Measurements from ENCODE around the gene MYRF. TPM values are rescaled to one million over a fixed set of nuclear protein-coding genes. Genes with fewer than 3 reads are reported as not detected.

Gene MYRF
- total RNA-seq, 1 donor from 2014 or later: 39.5 TPM

DNA sequence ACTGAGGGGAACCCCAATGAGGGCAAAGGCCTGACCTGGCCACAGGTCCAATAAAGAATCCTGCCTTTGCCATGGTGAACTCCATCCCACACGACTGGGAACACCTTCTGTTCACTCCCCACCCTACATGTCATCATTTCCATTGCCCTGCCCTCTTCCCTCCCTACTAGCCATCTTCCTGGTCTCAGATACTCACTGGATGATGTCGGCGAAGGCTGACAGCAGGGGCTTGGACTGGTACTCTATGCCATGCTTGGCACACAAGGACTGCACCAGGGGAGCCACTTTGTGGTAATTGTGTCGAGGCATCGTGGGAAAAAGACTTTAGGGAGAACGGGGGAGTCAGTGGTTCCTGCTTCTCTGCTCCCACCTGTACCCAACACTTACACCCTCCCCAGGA, 50.2 kb downstream of the MYRF start:
- no peaks in the 10 kb centered on the region for H3K27me3 Mint-ChIP-seq (ENCODE audit: low read depth, unreplicated experiment)
- H3K4me2 ChIP-seq (ENCODE audit: low read length): no peak overlapping the region
- H4K20me1 ChIP-seq (ENCODE audit: insufficient read depth, low read length): peaks cover 7% of the 10 kb centered on the region
- H3K9me3 ChIP-seq (ENCODE audit: insufficient read depth, low read depth, low read length): no peaks in the 10 kb centered on the region
- no peak overlapping the region for H3K4me3 Mint-ChIP-seq (ENCODE audit: unreplicated experiment)
- H3K79me2 ChIP-seq (ENCODE audit: insufficient read depth, low read length): peaks cover 25% of the 10 kb centered on the region
- no peak for DNase-seq (ENCODE audit: low read depth)
- no peak overlapping the region for H3K27ac Mint-ChIP-seq (ENCODE audit: unreplicated experiment)
- no peak overlapping the region for H3K27ac ChIP-seq (ENCODE audit: low read depth, low read length)
- no peak overlapping the region for H3K4me3 ChIP-seq (ENCODE audit: insufficient read depth, low read depth, low read length)
- no peak for FAIRE-seq
- H3K9me3 Mint-ChIP-seq (ENCODE audit: unreplicated experiment): no peaks in the 10 kb centered on the region
- H3K9ac ChIP-seq (ENCODE audit: low read length): no peak overlapping the region
- no peaks in the 10 kb centered on the region for H3K27me3 ChIP-seq (ENCODE audit: insufficient read depth, low read length)
- TF ChIP-seq, protein P1, sequence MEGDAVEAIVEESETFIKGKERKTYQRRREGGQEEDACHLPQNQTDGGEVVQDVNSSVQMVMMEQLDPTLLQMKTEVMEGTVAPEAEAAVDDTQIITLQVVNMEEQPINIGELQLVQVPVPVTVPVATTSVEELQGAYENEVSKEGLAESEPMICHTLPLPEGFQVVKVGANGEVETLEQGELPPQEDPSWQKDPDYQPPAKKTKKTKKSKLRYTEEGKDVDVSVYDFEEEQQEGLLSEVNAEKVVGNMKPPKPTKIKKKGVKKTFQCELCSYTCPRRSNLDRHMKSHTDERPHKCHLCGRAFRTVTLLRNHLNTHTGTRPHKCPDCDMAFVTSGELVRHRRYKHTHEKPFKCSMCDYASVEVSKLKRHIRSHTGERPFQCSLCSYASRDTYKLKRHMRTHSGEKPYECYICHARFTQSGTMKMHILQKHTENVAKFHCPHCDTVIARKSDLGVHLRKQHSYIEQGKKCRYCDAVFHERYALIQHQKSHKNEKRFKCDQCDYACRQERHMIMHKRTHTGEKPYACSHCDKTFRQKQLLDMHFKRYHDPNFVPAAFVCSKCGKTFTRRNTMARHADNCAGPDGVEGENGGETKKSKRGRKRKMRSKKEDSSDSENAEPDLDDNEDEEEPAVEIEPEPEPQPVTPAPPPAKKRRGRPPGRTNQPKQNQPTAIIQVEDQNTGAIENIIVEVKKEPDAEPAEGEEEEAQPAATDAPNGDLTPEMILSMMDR (IDR thresholded peaks at IDR 0.05; ENCODE audit: insufficient read depth, low read depth, low read length): no peak
- TF ChIP-seq EZH2 (IDR thresholded peaks at IDR 0.05; ENCODE audit: insufficient read depth, low read length): no peak
- H3K36me3 ChIP-seq (ENCODE audit: insufficient read depth, low read length): peaks cover 37% of the 10 kb centered on the region
- peaks cover 17% of the 10 kb centered on the region for H3K36me3 Mint-ChIP-seq (ENCODE audit: low read depth, unreplicated experiment)
- no peak overlapping the region for H2AFZ ChIP-seq (ENCODE audit: low read depth, low read length)
- no peaks in the 10 kb centered on the region for H3K4me1 Mint-ChIP-seq (ENCODE audit: low read depth, unreplicated experiment)
- H3K4me1 ChIP-seq (ENCODE audit: insufficient read depth, low read length): peaks cover 5% of the 10 kb centered on the region

DNA sequence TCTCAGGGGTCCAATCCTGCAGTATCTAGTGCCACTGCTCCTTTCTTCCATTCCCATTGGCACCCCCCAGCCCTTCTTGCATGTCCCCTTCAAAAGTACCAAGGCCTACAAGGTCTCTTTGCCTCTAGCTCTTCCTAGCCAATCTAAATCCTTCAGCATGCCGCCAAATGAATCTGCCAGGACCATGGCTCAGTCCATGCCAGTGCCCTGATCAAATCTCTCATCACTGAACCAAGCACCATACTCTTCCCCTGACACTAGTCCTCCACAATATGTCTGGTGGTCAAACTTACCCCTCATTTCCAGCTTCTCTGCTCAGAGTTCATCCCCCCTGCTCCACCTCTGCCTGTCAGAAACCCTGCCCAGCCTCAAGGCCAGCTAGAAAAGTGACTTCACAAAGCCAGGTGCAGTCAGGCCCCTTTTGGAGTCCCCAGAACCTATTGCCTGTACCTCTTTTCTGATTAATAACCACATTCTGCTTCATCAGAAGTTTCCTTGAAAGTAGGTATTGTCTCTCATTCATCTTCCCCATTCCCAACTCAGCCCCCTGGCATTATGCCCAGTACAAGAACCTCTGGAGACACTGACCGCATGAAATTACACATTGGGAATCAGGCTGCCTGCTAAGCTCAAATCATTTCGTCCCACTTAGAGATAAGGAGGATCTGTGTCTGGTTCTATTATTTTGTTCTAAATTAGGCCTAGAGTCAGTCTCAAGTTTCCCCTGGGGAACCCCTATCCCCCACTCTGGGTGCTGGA, 51.6 kb downstream of the MYRF start:
- DNase-seq (ENCODE audit: low read depth) (peak; percentile 52), FAIRE-seq (no peak)
- Mint-ChIP-seq H3K4me3 (ENCODE audit: unreplicated experiment) (no peak overlapping the region), H3K36me3 (ENCODE audit: low read depth, unreplicated experiment) (peaks cover 22% of the 10 kb centered on the region), H3K27ac (ENCODE audit: unreplicated experiment) (no peak overlapping the region), H3K4me1 (ENCODE audit: low read depth, unreplicated experiment) (no peaks in the 10 kb centered on the region), H3K27me3 (ENCODE audit: low read depth, unreplicated experiment) (no peaks in the 10 kb centered on the region), H3K9me3 (ENCODE audit: unreplicated experiment) (no peaks in the 10 kb centered on the region)
- H3K9me3 ChIP-seq (ENCODE audit: insufficient read depth, low read depth, low read length): no peaks in the 10 kb centered on the region
- no peak for TF ChIP-seq EZH2 (IDR thresholded peaks at IDR 0.05; ENCODE audit: insufficient read depth, low read length)
- TF ChIP-seq, protein P1 (IDR thresholded peaks at IDR 0.05; ENCODE audit: insufficient read depth, low read depth, low read length): no peak
- no peak overlapping the region for H3K27ac ChIP-seq (ENCODE audit: low read depth, low read length)
- H3K4me1 ChIP-seq (ENCODE audit: insufficient read depth, low read length): peaks cover 5% of the 10 kb centered on the region
- H3K4me3 ChIP-seq (ENCODE audit: insufficient read depth, low read depth, low read length): no peak overlapping the region
- H3K36me3 ChIP-seq (ENCODE audit: insufficient read depth, low read length): peaks cover 37% of the 10 kb centered on the region
- no peak overlapping the region for H3K4me2 ChIP-seq (ENCODE audit: low read length)
- no peaks in the 10 kb centered on the region for H3K27me3 ChIP-seq (ENCODE audit: insufficient read depth, low read length)
- peaks cover 14% of the 10 kb centered on the region for H3K79me2 ChIP-seq (ENCODE audit: insufficient read depth, low read length)
- H2AFZ ChIP-seq (ENCODE audit: low read depth, low read length): no peak overlapping the region
- peaks cover 7% of the 10 kb centered on the region for H4K20me1 ChIP-seq (ENCODE audit: insufficient read depth, low read length)
- H3K9ac ChIP-seq (ENCODE audit: low read length): no peak overlapping the region

DNA sequence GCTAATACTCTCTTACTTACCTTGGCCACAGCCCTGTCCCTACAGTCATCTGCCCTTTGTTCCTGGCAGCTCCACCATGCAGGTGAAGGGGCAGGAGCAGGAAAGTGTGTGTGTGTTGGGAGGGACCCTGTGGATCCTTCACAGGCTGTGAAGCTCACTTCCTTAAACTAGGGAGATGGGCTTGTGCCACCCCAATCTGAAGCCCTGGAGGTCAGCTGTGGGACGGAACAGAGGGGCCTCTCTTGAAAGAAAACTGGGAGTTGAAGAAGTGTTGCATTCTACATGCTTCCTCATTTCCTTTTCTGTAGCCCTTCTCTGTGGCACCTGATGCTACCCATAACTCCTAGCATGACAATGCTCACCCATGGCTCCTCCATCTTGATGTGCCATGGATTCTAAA, 52.7 kb downstream of the MYRF start:
- H3K4me3 ChIP-seq (ENCODE audit: insufficient read depth, low read depth, low read length): no peak overlapping the region
- H3K4me1 Mint-ChIP-seq (ENCODE audit: low read depth, unreplicated experiment): no peaks in the 10 kb centered on the region
- H3K36me3 Mint-ChIP-seq (ENCODE audit: low read depth, unreplicated experiment): peaks cover 22% of the 10 kb centered on the region
- H3K4me3 Mint-ChIP-seq (ENCODE audit: unreplicated experiment): no peak overlapping the region
- H3K27me3 Mint-ChIP-seq (ENCODE audit: low read depth, unreplicated experiment): no peaks in the 10 kb centered on the region
- H3K36me3 ChIP-seq (ENCODE audit: insufficient read depth, low read length): peaks cover 36% of the 10 kb centered on the region
- H4K20me1 ChIP-seq (ENCODE audit: insufficient read depth, low read length): peaks cover 7% of the 10 kb centered on the region
- H2AFZ ChIP-seq (ENCODE audit: low read depth, low read length): no peak overlapping the region
- H3K27ac ChIP-seq (ENCODE audit: low read depth, low read length): no peak overlapping the region
- FAIRE-seq (no peak), DNase-seq (ENCODE audit: low read depth) (no peak)
- no peaks in the 10 kb centered on the region for H3K27me3 ChIP-seq (ENCODE audit: insufficient read depth, low read length)
- no peak overlapping the region for H3K27ac Mint-ChIP-seq (ENCODE audit: unreplicated experiment)
- H3K9me3 ChIP-seq (ENCODE audit: insufficient read depth, low read depth, low read length): no peaks in the 10 kb centered on the region
- H3K79me2 ChIP-seq (ENCODE audit: insufficient read depth, low read length): peaks cover 3% of the 10 kb centered on the region
- H3K4me2 ChIP-seq (ENCODE audit: low read length): no peak overlapping the region
- TF ChIP-seq, protein P1 (IDR thresholded peaks at IDR 0.05; ENCODE audit: insufficient read depth, low read depth, low read length): no peak
- TF ChIP-seq EZH2 (IDR thresholded peaks at IDR 0.05; ENCODE audit: insufficient read depth, low read length): no peak
- no peaks in the 10 kb centered on the region for H3K9me3 Mint-ChIP-seq (ENCODE audit: unreplicated experiment)
- peaks cover 5% of the 10 kb centered on the region for H3K4me1 ChIP-seq (ENCODE audit: insufficient read depth, low read length)
- no peak overlapping the region for H3K9ac ChIP-seq (ENCODE audit: low read length)
